Umbilical cord (tissue), 2 donors: Measurements from ENCODE around the gene PRR13. TPM values are rescaled to one million over a fixed set of nuclear protein-coding genes. Genes with fewer than 3 reads are reported as not detected.
"Not testable (repeated sequence)": the region's sequence is repeated elsewhere in the genome, so short reads cannot be mapped to it uniquely, and the experiment has no call there.

ENCODE experiments used
- DNase-seq: peaks from one replicate; pipeline ENCODE4 v3.0.0-alpha.2; 2015; ENCODE audit warnings: low spot score
- total RNA-seq: library from RNA; depleted of rRNA; stranded (reverse); fragments of >200 nt; gene quantifications from one replicate; pipeline ENCODE4 v1.2.3, GENCODE V29; 2014; ENCODE audit warnings: low replicate concordance; ENCODE audit not compliant: insufficient read depth

The PRR13 gene, protein sequence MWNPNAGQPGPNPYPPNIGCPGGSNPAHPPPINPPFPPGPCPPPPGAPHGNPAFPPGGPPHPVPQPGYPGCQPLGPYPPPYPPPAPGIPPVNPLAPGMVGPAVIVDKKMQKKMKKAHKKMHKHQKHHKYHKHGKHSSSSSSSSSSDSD
- 26.0 TPM for total RNA-seq

DNA sequence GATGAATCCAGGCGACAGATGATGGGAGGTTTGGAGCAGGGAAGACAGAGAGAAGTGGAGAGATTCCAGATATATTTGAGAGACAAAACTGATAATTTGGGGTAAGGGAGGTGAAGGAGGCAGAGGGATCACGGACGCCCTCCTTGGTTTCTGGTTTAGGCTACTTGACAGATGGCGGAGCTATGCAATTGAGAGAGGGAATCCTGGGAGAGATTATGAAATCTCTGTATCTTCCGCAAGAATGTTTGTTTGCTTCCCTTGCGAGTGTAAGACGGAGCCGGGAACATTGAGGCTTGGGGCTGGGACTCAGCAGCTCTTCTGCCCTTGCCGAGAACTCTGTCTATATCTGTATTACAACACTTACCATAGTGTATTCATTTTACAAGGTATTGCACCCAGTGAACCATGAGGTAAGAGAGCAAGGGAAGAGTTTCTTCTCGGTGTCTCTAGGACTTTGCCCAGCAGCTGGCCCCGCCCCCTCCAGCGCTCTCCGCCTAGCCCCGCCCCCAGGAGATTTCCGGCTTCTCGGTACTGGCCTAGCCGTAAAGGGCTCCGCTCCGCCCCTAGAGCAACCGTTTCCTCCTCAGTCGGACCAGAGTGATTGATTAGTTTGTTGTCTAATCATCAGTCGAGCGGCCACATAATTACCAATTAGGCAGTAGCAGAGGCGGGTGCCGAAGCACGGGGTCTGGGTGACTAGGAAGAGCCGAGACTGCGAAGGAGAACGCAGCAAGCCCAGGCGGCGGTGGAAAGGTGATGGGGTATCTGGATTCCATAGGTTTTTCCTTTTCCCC lies at the start of gene PRR13:
Gene PRR13, plus strand, starts transcription at position 695 of the 794 bp plus-strand sequence. CDS start 981 bp downstream, outside the sequence.
- DNase-seq, result peak; percentile 100

DNA sequence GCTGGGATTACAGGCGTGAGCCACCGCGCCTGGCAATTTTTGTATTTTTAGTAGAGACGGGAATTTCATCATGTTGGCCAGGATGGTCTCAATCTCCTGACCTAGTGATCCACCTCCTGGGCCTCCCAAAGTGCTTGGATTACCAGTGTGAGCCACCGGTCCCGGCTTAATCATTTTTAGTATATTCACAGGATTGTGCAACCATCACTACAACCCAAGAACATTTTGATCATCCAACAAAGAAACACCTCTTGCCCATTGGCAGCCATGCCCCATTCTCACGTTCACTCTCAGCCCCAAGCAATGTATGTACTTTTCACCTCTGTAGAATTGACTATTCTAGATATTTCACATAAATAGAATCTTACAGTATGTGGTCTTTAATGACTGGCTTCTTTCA lies 41.6 kb upstream of the PRR13 start:
- no peak for DNase-seq

DNA sequence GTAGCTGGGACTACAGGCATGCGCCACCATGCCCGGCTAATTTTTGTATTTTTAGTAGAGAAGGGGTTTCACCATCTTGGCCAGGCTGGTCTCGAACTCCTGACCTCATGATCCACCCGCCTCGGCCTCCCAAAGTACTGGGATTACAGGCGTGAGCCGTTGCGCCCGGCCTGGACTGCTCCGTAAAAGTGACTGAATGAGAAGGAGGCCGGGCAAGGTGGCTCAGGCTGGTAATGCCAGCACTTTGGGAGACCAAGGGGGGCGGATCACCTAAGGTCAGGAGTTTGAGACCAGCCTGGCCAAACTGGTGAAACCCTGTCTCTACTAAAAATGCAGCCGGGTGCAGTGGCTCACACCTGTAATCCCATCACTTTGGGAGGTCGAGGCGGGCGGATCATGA lies 39.2 kb upstream of the PRR13 start:
- DNase-seq, result not testable (repeated sequence)

DNA sequence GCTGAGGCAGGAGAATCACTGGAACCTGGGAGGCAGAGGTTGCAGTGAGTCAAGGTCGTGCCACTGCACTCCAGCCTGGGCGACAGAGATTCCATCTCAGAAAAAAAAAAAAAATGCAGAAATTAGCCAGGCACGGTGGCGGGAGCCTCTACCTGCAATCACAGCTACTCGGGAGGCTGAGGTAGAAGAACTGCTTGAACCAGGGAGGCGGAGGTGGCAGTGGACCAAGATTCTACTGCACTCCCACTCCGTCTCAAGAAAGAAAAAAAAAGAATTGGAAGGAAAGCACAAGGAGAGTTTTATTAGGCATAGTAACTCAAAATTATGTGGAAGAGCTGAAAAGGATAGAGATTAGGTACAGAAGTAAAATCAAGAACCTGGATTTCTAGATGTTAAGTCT lies 38.7 kb upstream of the PRR13 start:
- DNase-seq, result no peak

DNA sequence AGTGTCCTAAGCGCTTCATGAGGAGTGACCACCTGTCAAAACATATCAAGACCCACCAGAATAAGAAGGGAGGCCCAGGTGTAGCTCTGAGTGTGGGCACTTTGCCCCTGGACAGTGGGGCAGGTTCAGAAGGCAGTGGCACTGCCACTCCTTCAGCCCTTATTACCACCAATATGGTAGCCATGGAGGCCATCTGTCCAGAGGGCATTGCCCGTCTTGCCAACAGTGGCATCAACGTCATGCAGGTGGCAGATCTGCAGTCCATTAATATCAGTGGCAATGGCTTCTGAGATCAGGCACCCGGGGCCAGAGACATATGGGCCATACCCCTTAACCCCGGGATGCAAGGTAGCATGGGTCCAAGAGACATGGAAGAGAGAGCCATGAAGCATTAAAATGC lies 30.6 kb upstream of the PRR13 start:
- DNase-seq, result no peak

DNA sequence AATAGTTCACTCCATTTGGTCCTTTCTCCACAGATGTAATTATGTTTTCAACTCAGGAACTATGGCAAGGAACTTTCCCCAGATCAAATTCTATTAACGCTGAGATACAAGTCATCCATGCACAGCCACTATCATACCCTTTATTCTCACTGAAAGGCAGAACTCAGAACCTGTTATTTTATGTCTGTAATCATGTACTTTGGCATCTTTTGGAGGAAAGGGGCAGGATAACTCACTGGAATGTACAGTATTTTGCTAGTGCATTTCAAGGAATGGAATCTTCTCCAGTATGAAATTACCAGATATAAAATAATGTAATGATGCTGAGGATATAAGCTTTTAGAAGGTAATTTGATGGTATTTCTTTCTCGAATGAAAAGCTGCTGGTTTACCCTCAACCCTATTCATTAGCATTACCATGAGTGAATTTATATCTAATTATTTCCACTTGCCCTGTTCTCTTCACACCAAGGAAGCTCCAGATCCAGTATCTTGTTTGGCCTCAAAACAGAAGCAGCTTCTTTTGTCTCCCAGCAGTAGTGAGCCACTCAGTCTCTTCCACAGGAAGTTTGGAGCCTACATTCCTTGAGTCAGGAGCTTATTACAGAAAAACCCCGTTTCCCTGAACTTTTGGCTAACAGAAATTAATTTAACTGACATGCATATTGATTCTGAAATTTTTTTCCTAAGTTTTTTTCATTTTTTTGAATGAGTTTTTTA lies 27.9 kb upstream of the PRR13 start:
- no peak for DNase-seq

DNA sequence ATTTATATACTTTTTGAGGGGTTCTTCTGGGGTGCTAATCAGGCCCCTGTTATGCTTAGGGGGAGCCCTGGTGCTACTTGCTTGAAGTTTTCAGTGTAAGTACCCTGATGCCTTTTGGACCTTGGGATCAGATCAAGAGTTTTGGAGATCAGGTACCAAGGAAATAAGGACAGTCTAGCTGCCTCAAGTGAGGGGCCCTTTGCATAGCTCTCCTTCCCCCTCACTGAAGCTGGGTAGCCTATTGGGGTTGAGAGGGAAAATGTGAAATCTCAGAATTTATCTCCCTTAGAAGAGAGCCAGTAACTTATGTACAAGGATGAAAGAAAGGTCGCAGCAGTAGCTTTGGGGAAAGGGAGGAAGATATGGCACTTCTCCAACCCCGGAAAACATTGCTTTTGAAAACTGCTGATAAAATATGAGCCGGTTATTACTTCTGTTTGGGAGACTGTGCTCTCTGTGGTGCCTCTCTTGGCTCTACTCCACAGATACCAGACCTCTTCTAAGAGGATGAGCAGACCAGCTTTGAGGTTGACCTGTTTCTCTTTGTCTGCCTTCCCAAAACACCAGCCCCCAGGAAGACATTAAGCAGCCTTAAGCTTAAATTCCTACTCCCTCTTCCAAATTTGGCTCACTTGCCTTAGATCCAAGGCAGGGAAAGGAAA lies 26.6 kb upstream of the PRR13 start:
- DNase-seq, result peak; percentile 96

DNA sequence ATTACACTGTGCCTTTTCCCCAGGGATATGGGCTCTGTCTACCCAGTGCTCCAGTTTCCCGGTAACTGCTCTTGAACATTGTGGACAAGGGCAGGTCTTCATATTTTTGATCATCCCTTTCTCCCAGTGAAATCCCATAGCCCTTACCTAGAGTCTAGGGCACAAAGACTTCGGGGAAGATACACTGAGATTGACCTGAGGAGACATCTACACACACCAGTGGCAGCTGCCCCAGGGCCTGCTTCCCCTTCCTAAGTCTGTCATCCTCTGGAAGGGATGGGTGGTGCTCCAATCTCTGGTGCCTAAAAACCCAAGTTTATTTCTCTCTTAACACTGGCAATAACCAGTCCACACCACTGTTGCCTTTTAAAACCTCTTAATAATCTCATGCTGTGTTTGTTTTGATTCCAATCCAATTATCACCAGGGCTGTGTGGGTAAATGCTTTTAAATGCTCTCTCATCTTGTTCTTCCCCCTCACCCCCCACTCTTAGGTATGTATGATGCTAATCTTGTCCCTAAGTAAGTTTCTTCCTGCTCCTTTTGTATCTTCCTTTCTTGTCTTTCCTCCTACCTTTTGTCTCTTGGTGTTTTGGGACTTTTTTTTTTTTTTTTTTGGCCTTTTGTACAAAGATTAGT lies 25.7 kb upstream of the PRR13 start:
- DNase-seq, result not testable (repeated sequence)

DNA sequence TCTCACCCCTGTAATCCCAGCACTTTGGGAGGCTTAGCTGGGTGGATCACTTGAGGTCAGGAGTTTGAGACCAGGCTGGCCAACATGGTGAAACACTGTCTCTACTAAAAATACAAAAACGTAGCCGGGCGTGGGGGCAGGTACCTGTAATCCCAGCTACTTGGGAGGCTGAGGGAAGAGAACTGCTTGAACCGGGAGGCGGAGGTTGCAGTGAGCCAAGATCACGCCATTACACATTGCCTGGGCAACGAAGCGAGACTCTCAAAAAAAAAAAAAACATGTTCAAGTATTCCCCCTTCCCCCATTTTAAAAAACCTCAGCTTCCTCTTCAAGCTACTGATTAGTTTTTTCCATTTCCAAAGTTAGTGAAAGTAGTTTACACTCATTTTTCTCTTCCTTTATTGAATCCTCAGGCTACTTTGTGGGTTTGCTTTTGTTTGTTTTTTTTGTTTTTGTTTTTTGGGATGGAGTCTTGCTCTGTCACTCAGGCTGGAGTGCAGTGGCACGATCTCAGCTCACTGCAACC lies 24.2 kb upstream of the PRR13 start:
- peak; percentile 35 for DNase-seq

DNA sequence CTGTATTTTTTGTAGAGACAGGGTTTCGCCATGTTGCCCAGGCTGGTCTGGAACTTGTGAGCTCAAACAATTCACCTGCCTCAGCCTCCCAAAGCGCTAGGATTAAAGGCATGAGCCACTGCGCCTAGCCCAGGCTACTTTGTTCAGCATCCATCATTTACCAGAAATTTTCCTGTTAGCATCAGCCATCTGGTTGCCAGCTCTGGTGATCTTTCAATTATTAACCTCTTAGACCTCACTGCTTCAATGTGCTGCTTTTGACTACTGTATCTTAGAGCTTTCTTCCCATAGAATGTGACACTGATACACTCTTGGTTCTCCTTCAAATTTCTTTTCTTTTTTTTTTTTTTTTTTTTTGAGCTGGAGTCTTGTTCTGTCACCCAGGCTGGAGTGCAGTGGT lies 23.3 kb upstream of the PRR13 start:
- DNase-seq, result no peak

DNA sequence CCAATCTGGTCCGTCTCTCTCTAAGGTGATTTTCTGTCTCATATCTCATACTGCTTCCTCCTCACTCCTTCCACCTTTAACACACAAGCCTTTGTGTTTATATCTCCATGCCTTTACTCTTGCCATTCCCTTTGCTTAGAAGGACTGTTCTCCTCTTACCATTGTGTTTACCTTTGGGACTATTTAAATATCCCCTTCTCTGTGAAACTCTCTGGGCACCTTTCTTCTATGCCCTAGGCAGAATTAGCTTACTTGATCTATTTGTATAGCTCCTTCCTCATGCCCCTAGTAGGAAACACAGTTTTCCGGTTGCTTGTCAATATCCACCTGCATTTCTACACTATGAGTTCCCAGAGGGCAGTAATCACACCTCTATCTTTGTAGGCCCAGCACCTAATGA lies 21.8 kb upstream of the PRR13 start:
- DNase-seq, result no peak

DNA sequence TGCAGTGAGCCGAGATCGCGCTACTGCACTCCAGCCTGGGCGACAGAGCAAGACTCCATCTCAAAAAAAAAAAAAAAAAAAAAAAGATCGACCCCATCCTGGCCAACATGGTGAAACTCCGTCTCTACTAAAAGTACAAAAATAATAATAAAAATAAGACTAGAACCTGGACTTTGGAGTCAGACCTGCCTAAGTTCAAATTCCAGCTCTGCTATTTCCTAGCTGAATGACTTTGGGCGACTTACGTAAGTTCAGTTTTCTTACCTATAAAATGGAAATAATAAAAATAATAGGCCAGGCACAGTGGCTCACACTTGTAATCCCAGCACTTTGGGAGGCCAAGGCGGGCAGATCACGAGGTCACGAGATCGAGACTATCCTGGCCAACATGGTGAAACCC lies 19.3 kb upstream of the PRR13 start:
- DNase-seq, result not testable (repeated sequence)

DNA sequence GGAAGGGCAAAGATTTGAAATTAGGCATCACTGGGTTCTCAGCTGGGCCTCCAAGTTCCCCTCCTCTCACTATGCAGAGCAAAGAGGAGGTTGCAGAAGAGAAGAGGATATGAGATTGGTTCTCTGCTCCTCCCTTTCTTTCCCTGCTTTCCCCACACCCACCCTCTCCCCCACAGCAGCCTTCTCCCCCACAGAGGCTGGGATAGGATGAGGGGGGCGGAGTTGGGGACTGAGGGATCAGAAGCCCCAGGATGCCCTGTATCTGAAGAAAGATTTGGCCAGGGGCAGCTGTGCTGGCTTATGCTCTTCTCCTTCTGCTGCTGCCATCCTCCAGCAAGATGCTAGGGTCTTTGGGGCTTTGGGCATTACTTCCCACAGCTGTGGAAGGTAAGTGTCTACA lies 17.9 kb upstream of the PRR13 start, which contains the start of gene AMHR2:
Gene AMHR2, plus strand, starts transcription at position 259 of the 400 bp plus-strand sequence. Its CDS starts 80 bp downstream, at position 339.
- DNase-seq, result no peak

DNA sequence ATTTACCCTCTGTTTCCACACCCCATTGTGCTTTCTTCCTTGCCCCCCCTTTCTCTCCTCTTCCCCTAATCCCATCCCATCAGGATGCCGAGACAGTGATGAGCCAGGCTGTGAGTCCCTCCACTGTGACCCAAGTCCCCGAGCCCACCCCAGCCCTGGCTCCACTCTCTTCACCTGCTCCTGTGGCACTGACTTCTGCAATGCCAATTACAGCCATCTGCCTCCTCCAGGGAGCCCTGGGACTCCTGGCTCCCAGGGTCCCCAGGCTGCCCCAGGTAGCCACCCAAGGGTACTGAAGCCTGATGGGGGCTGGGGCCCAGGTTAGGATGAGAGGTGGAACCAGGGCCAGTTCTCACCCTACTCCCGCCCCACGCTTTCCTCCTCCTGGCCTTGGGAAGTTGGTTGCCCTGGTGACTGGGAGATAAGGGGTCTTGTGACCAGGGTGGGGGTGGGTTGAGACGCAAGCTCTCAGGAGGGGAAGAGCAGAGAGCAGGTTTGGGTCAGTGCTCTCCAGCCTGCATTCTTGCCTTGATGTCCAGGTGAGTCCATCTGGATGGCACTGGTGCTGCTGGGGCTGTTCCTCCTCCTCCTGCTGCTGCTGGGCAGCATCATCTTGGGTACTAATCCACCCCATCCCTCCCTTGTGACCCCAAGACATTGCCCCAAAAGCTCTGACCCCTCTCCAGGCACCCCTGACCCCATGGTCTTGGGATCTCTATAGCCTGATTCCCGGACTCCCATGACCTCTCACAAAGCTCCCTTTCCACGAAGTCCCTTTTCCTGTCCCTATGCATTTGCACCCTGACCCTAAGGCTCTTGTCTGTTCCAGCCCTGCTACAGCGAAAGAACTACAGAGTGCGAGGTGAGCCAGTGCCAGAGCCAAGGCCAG lies 16.7 kb upstream of the PRR13 start:
- no peak for DNase-seq

DNA sequence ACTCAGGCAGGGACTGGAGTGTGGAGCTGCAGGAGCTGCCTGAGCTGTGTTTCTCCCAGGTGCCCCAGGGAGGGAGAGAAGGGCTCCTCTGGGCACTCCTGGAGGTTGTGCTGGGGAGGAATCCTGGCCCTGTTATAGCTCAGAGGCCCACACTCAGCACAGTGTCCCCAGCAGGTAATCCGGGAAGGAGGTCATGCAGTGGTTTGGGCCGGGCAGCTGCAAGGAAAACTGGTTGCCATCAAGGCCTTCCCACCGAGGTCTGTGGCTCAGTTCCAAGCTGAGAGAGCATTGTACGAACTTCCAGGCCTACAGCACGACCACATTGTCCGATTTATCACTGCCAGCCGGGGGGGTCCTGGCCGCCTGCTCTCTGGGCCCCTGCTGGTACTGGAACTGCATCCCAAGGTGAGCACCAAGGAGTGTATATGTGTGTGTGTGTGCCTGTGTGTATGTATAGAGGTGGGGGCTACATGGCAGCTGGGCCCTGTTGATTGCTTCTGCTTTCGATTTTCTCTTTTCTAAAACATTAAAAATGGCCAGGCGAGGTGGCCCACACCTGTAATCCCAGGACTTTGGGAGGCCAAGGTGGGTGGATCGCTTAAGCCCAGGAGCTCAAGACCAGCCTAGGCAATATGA lies 15.9 kb upstream of the PRR13 start:
- no peak for DNase-seq

DNA sequence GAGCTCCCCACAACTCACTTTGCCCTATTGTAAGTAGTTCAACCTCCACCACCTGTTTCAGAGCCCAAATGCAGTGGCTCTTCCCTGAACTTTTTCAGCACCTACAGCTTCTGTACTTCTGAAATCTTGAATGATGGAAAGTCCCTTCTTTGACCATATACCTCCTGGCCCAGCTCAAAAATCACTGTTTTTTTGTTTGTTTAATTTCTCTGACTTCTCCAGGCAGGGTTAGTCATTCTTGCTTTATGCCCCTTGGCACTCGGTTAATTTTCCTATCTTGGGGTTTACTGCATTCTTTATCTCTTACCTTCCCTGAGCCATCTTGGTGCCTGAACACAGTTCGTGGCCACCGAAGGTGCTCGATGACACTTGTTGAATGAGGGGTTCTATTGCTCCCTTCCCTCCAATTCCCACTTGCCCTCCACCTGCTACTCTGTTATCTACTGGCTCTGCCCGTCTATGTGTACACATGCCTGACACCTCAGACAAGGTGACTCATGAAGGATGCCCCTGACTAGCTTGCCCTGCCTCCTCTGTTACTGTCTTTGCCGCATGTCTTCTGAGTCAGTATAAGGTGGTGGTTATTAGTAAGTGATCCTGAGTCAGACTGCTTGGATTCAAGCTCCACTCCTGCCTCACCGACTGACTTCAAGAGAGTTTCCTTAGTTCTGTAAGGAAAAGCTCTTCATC lies 13.5 kb upstream of the PRR13 start:
- no peak for DNase-seq

DNA sequence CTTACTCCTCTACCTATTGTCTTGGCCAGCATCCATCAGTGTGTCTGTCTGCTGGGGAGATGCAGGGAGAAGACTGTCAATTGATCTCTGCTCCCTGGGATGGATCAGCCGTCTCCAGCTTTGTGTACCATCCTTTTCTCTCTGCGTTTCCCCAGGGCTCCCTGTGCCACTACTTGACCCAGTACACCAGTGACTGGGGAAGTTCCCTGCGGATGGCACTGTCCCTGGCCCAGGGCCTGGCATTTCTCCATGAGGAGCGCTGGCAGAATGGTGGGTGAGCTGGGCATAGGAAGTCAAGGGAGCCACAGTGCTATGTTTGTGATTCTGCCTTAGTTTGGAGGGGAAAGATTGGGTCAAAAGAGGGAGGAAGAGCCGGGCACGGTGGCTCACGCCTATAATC lies 12.8 kb upstream of the PRR13 start:
- no peak for DNase-seq

DNA sequence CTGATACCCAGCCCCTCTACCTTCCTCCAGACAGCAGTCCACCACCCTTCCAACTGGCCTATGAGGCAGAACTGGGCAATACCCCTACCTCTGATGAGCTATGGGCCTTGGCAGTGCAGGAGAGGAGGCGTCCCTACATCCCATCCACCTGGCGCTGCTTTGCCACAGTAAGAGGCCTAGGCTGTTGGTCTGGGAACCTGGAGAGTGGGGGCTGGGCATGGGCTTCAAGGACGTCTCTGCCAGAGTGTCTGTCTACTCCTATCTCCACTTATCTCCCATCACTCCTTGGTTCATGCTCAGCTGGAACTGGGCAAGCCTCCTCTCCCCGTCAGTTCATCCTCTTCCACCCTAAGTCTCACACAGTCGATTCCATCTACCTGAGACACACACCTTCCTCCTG lies 11.4 kb upstream of the PRR13 start:
- DNase-seq, result no peak

DNA sequence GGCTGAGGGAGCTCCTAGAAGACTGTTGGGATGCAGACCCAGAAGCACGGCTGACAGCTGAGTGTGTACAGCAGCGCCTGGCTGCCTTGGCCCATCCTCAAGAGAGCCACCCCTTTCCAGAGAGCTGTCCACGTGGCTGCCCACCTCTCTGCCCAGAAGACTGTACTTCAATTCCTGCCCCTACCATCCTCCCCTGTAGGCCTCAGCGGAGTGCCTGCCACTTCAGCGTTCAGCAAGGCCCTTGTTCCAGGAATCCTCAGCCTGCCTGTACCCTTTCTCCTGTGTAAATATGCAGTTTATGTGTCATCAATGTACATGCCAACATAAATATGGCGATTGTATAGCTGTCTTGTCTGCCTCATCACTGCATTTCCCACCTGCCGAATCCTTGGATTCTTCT lies 10.3 kb upstream of the PRR13 start:
- no peak for DNase-seq
